GM10266 (cell line): ENCODE measurements around the gene LRRC34.

Source experiments
- DNase-seq: peaks from one replicate; pipeline ENCODE4 v3.0.0; 2012; ENCODE audit errors: extremely low spot score
- TF ChIP-seq, protein P1 (sequence below): IDR thresholded peaks from 2 replicates; pipeline ENCODE4 v1.5.1; 2012; ENCODE audit warnings: mild to moderate bottlenecking, low read depth; ENCODE audit not compliant: control insufficient read depth, insufficient read depth; ENCODE audit errors: missing control alignments

Gene LRRC34

DNA sequence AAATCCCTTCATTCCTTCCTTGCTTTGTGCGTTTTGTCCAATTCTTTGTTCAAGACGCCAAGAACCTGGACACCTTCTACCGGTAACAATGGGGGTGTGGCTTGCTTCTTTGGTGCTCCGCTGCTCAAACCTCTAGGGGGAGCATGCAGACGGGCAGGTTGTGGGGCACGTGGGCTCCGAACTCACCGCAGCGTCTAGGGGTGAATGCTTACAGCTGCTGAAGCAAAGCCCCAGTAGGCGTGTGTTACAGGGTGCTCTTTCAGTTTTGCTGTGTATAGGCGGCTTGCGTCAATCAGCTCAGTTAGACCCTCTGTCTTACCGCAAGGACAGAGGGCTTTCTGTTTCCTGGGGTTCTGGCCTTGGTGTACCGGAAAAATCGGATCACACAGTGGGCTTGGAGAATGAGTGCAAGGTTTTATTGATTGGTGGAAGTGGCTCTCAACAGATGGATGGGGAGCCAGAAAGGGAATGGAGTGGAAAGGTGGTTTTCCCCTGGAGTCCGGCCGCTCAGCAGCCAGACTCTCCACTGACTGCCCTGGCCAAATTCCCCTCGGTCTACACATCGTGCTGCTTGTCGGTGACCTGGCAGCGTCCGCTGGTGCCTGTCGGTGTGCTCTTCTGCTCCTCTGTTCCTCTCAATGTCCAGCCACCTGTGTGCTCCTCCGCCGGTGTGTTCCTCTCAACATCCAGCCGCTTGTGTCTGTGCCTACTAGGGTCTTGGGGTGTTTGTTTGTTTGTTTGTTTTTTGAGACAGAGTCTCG lies 1.2 kb upstream of the LRRC34 start:
- peak; percentile 80 for DNase-seq
- TF ChIP-seq, protein P1, sequence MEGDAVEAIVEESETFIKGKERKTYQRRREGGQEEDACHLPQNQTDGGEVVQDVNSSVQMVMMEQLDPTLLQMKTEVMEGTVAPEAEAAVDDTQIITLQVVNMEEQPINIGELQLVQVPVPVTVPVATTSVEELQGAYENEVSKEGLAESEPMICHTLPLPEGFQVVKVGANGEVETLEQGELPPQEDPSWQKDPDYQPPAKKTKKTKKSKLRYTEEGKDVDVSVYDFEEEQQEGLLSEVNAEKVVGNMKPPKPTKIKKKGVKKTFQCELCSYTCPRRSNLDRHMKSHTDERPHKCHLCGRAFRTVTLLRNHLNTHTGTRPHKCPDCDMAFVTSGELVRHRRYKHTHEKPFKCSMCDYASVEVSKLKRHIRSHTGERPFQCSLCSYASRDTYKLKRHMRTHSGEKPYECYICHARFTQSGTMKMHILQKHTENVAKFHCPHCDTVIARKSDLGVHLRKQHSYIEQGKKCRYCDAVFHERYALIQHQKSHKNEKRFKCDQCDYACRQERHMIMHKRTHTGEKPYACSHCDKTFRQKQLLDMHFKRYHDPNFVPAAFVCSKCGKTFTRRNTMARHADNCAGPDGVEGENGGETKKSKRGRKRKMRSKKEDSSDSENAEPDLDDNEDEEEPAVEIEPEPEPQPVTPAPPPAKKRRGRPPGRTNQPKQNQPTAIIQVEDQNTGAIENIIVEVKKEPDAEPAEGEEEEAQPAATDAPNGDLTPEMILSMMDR, result peak; percentile 84

DNA sequence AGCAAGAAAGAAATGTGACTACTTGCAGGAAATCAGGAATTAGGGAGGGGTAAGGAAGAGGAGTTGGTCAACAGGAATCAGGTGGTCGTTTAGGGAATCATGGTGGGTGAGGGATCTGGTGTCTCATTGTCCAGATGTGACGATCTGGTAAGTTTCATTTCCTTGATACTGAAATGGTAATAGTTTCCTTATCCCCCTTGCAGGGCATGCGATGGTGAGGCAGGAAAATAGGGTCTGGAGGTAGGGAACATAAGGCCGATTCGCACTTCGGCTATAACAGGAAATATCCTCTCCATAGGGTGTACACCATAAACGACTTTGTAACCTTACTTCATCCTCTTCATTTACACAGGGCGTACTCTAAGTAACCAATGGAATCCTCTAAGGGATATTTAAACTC lies 574 bp upstream of the LRRC34 start:
- TF ChIP-seq, protein P1, result no peak
- DNase-seq, result no peak

DNA sequence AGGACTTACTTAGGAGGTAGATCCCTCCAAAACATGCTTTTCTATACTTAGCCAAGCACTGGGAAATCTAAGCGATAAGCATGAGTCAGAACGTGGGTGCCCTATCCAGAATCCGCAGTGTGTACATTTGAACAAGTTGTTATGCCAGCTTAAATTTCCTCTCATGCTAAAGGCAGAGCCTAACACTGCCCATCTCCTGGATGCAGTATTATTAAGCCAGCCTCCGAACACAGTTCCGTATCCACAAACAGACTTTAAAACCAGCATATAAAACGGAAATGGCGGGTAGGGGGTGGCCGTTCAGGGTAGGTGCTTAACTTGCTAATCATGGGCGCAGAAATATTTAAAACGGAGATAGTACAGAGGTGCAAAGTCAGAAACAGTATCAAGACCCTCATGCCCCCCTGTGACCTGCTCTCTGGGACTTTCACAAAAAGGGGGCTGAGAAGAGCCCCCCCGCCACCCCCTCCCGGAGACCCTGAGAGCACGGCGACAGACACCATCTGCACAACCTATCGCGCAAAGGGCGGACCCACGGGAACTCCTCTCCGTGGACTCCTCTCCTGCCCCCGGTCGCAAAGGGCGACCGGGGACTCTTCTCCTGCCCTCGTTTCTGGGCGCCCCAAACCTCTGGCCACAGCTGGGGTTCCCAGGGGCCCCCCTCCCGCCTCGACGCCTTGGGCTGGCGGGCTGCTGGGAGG lies 923 bp downstream of the LRRC34 start:
- peak; percentile 43 for DNase-seq
- TF ChIP-seq, protein P1, result no peak

DNA sequence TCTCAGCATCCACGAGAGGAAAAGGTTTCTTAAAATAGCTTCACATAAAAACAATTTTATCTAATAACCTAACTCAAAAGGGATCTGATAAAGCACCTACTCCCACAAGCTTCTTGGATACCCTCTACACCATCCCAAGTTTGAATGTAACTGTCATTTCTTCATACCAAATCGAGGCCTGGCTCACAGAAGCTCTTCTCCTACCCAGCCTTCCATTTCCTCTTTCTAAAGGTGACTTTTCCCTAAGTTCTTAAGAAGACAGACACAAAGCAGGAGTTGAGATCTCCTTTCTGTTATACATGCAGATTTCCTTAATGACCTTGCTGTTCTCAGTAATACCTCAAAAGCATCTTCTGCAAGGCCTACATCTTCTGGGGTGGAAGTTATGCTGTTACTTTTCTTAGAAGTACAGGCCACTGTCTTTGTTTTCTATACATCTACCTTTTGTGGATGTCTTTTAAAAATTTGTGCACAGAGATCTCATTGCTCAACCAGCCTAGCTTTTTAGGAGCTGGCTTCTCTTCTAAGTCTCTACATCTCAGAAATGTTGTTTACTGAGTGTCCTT lies 3.4 kb downstream of the LRRC34 start:
- no peak for DNase-seq
- TF ChIP-seq, protein P1, result no peak

DNA sequence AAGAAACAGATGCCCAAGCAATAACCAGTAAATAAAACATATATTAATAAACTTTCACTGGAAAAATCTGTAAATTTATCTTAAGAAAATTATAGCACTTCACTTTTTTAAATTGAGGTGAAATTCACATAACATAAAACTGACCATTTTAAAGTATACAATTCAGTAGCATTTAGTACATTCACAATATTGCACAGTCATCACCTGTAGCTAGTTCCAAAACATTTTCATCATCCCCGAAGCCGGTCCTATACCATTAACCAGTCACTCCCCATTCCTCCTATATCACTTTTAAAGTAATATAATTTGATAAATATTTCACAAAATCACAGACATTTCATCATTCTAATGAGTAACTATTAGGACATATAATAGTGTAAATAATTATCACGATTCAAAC lies 8.0 kb downstream of the LRRC34 start:
- no peak for DNase-seq
- TF ChIP-seq, protein P1, result no peak

DNA sequence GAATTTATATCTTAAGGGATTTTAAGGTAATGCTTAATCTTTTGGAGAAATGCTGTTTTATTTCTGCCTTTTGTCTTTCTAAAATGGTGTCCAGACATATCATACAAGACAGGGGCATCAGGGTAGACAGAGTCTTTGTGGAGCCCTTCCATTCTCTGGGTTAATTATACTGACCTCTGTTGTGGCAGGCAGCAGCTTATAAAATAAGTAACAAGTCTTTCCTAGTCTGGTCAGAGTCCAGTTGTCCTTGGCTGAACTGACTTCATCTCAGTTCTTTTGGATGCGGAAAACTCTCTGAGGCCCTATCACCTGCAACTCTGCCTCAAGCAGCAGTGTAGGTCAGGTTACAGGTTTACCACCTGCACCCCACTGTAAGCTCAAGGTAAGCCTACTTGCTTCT lies 20.3 kb downstream of the LRRC34 start:
- TF ChIP-seq, protein P1, result no peak
- DNase-seq, result no peak
